Measurements from ENCODE around the gene METTL5. TPM values are rescaled to one million over a fixed set of nuclear protein-coding genes. Genes with fewer than 3 reads are reported as not detected.
"Not testable (repeated sequence)": the region's sequence is repeated elsewhere in the genome, so short reads cannot be mapped to it uniquely, and the experiment has no call there.

METTL5 gene
- total RNA-seq, 6 donors from 2014 or later = 13.4 to 37.1 (median 31.2) TPM

DNA sequence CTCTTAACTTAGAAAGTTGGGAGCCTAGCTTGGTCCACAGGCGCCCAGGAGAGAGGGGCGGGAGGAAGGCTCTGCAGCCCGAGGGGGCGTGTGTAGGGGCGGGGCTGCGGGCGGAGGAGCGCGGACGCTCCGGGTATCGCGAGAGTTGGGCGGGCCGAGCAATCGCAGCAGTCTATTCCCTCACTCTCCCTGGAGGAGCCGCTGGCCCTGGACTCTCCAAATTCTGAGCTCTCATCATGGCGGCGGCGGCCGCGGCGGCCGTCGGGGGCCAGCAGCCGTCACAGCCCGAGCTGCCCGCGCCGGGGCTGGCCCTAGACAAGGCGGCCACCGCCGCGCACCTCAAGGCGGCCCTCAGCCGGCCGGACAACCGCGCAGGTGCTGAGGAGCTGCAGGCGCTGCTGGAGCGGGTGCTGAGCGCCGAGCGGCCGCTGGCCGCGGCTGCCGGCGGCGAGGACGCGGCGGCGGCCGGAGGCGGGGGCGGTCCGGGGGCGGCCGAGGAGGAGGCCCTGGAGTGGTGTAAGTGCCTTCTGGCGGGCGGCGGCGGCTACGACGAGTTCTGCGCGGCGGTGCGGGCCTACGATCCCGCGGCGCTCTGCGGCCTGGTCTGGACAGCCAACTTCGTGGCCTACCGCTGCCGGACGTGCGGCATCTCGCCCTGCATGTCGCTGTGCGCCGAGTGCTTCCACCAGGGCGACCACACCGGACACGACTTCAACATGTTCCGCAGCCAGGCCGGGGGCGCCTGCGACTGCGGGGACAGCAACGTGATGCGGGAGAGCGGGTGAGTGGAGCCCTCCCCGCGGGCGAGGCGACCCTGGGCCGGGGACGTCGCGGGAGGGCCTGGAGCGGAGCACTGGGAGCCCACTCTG is 2.8 kb upstream of the METTL5 start, which contains the start of gene UBR3:
TSS of gene UBR3 (plus strand) at position 183 of the 869 bp plus-strand sequence. CDS start at position 237, 54 bp downstream.
- peak; percentile 95 to 96 for ATAC-seq (ENCODE audit: low FRiP score in 2 of 2)
- H3K9me3 ChIP-seq = no peaks in the 10 kb centered on the region

GRCh38 chr2:169823996-169824372 is 721 bp downstream of the METTL5 start:
- Histone ChIP-seq H3K9me3 (no peaks in the 10 kb centered on the region), H3K4me3 (peak overlapping the region; percentile 53 to 81 (median 72)), H3K27ac (peak overlapping the region in 3 of 4 donors; percentile 78 to 90 (median 88)), H3K27me3 (no peaks in the 10 kb centered on the region), H3K4me1 (peaks cover 26 to 50% (median 32%) of the 10 kb centered on the region in 4 donors), H3K36me3 (peaks cover 0 to 8% (median 5%) of the 10 kb centered on the region in 4 donors)
- DNase-seq (no peak), ATAC-seq (ENCODE audit: low FRiP score in 2 of 2) (no peak)
- WGBS, 2 donors = 20 to 26% methylated on average over 4 of the region's 4 CpGs
- TF ChIP-seq POLR2AphosphoS5 (IDR thresholded peaks at IDR 0.05) = no peak
- no peak for TF ChIP-seq POLR2A (IDR thresholded peaks at IDR 0.05)
- no peak for TF ChIP-seq CTCF (IDR thresholded peaks at IDR 0.05)
- TF ChIP-seq EP300 (IDR thresholded peaks at IDR 0.05) = no peak

More for the DNA sequence above, 2.8 kb upstream of the METTL5 start, which contains the start of gene UBR3:
- 1% methylated on average over 19 to 30 of the region's 104 CpGs for WGBS, 2 donors
- Histone ChIP-seq H3K27ac (peak within 1 kb of the TSS; percentile 85 to 95 (median 90)), H3K27me3 (no peaks in the 10 kb centered on the region), H3K36me3 (no peaks in the 10 kb centered on the region), H3K4me1 (peaks cover 42 to 51% (median 47%) of the 10 kb centered on the region in 4 donors), H3K4me3 (peak within 1 kb of the TSS; percentile 82 to 99 (median 88))
- peak; percentile 95 to 98 for DNase-seq
- TF ChIP-seq POLR2AphosphoS5 (IDR thresholded peaks at IDR 0.05) = peak; percentile 80 to 85
- peak in 3 of 6 experiments; percentile 8 to 42 (median 19) for TF ChIP-seq CTCF (IDR thresholded peaks at IDR 0.05)
- no peak for TF ChIP-seq EP300 (IDR thresholded peaks at IDR 0.05)
- peak in 3 of 4 donors; percentile 79 to 88 (median 85) for TF ChIP-seq POLR2A (IDR thresholded peaks at IDR 0.05)

- WGBS, 2 donors = 97% methylated on average over 4 of the region's 4 CpGs
- TF ChIP-seq POLR2AphosphoS5 (IDR thresholded peaks at IDR 0.05) (no peak), EP300 (IDR thresholded peaks at IDR 0.05) (no peak), POLR2A (IDR thresholded peaks at IDR 0.05) (no peak), CTCF (IDR thresholded peaks at IDR 0.05) (no peak)
- H3K27ac ChIP-seq = no peak overlapping the region
- H3K4me3 ChIP-seq = no peak overlapping the region
- no peak for ATAC-seq (ENCODE audit: low FRiP score in 2 of 2)
- H3K9me3 ChIP-seq = no peaks in the 10 kb centered on the region
- H3K36me3 ChIP-seq = peaks cover 0 to 13% (median 10%) of the 10 kb centered on the region in 4 donors
- peaks cover 21 to 41% (median 26%) of the 10 kb centered on the region in 4 donors for H3K4me1 ChIP-seq
- no peaks in the 10 kb centered on the region for H3K27me3 ChIP-seq
- no peak for DNase-seq
These were observed 1.8 kb downstream of the METTL5 start for GRCh38 chr2:169822785-169823392.

DNA sequence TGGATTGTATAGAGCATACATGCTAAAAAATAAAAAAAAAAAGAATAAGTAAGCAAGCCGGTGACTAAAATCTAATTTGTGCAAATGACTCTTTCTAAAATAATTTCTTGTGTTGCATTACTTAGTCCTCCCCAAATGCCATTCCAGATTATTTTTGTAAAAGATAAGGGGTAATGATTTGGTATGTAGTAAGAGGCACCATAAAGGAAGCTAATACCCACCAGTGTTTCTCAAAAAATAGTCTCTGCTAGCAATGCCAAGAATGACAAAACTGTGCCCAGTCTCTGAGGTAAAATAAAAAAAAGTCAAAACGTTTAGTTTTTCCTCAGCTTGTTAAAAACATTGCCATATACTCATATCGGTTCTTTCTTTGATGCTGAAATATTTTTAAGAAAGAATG is 2.7 kb downstream of the METTL5 start:
- H3K9me3 ChIP-seq = no peaks in the 10 kb centered on the region
- H3K27me3 ChIP-seq = no peaks in the 10 kb centered on the region
- TF ChIP-seq POLR2AphosphoS5 (IDR thresholded peaks at IDR 0.05) (no peak), EP300 (IDR thresholded peaks at IDR 0.05) (no peak), CTCF (IDR thresholded peaks at IDR 0.05) (no peak), POLR2A (IDR thresholded peaks at IDR 0.05) (no peak)
- peaks cover 20 to 39% (median 25%) of the 10 kb centered on the region in 4 donors for H3K4me1 ChIP-seq
- ATAC-seq (ENCODE audit: low FRiP score in 2 of 2) (no peak), DNase-seq (no peak)
- H3K4me3 ChIP-seq = no peak overlapping the region
- no peak overlapping the region for H3K27ac ChIP-seq
- 61 to 66% methylated on average over 3 of the region's 3 CpGs for WGBS, 2 donors
- peaks cover 0 to 21% (median 14%) of the 10 kb centered on the region in 4 donors for H3K36me3 ChIP-seq

GRCh38 chr2:169820101-169820500 is 4.6 kb downstream of the METTL5 start:
- not testable (repeated sequence) for ATAC-seq (ENCODE audit: low FRiP score in 2 of 2); H3K27me3 ChIP-seq; DNase-seq; H3K9me3 ChIP-seq; H3K4me3 ChIP-seq; H3K27ac ChIP-seq
- Histone ChIP-seq H3K36me3 (peaks cover under 1 to 38% (median 21%) of the 10 kb centered on the region in 4 donors), H3K4me1 (peaks cover 14 to 33% (median 21%) of the 10 kb centered on the region in 4 donors)
- 77 to 86% methylated on average over 7 of the region's 7 CpGs for WGBS, 2 donors

Measured in upper lobe of left lung (tissue), 6 donors.